Testis (tissue), 3 donors: ENCODE results near the gene USP36. TPM values are rescaled to one million over a fixed set of nuclear protein-coding genes. Genes with fewer than 3 reads are reported as not detected.

Source experiments
- DNase-seq: peaks from one replicate; pipeline ENCODE4 v3.0.0-alpha.2; 2019
- H3K27ac ChIP-seq, 2 donors: fragments of 200-600 bp; sonication (generic); one replicate each; pipeline ENCODE4 v1.5.1; 2019
- H3K27me3 ChIP-seq: fragments of 200-600 bp; sonication (generic); one replicate; pipeline ENCODE4 v1.5.1; 2019
- H3K36me3 ChIP-seq: fragments of 200-600 bp; sonication (generic); one replicate; pipeline ENCODE4 v1.5.1; 2017; ENCODE audit warnings: low read depth; ENCODE audit errors: missing control alignments
- H3K4me1 ChIP-seq: fragments of 200-600 bp; sonication (generic); one replicate; pipeline ENCODE4 v1.5.1; 2019
- H3K4me3 ChIP-seq, 2 donors: fragments of 200-600 bp; sonication (generic); one replicate each; pipeline ENCODE4 v1.5.1; 2017 to 2019
- H3K9me3 ChIP-seq: fragments of 200-600 bp; sonication (generic); one replicate; pipeline ENCODE4 v1.5.1; 2017
- CTCF ChIP-seq, 3 experiments: fragments of 450-650 bp in 2 of 3; fragments of 200-600 bp in 1 of 3; sonication (generic) in 1 of 3; IDR thresholded peaks; one replicate each; pipeline ENCODE4 v1.5.1; 2016 to 2019; ENCODE audit warnings: antibody characterized with exemption in 3 of 3, mild to moderate bottlenecking in 2 of 3, moderate library complexity in 1 of 3
- POLR2A ChIP-seq: fragments of 450-650 bp; IDR thresholded peaks from one replicate; pipeline ENCODE4 v1.6.1; 2017; ENCODE audit warnings: antibody characterized with exemption, mild to moderate bottlenecking, moderate library complexity
- WGBS, 2 donors: methylation state at CpG; one replicate each; pipeline ENCODE4 v1.1.5; 2018; 5-methylcytosine and 5-hydroxymethylcytosine counted together
- intact Hi-C: fragments of 100-400 bp; cut with DNase I; formaldehyde crosslinking; loops from one replicate; pipeline ENCODE4 v1.15.1; 2023; ENCODE audit warnings: low total_unique reads
- polyA plus RNA-seq: library from polyadenylated mRNA; stranded (reverse); fragments of 350-450 nt; fragmentation: Illumina TruSeq; extraction: RNeasy Lipid Tissue Mini Kit (QIAGEN cat#74804); gene quantifications from one replicate; pipeline ENCODE4 v1.2.3, GENCODE V29; 2014; ENCODE audit warnings: low read depth, low replicate concordance; ENCODE audit not compliant: insufficient read depth
- total RNA-seq, 2 donors: library from RNA; depleted of rRNA; stranded (reverse); fragments of >200 nt; gene quantifications; one replicate each; pipeline ENCODE4 v1.2.3, GENCODE V29; 2016

Gene USP36
- total and polyA plus RNA-seq, 3 donors from 2014 or later = 32.8 to 79.8 (median 77.5) TPM

- H3K4me3 ChIP-seq = no peak overlapping the region
- intact Hi-C loops = no loop called here
- DNase-seq = no peak
- TF ChIP-seq POLR2A = no peak
- no peak for TF ChIP-seq CTCF (IDR thresholded peaks at IDR 0.05)
- no peak overlapping the region for H3K27ac ChIP-seq
- H3K9me3 ChIP-seq = no peaks in the 10 kb centered on the region
- H3K4me1 ChIP-seq = peaks cover 4% of the 10 kb centered on the region
- no peaks in the 10 kb centered on the region for H3K36me3 ChIP-seq
- no peaks in the 10 kb centered on the region for H3K27me3 ChIP-seq
- 88 to 94% methylated on average over 8 to 14 of the region's 14 CpGs for WGBS, 2 donors
Measured at GRCh38 chr17:78857266-78857665, 16.7 kb upstream of the USP36 start.

- TF ChIP-seq POLR2A = no peak
- no peak for TF ChIP-seq CTCF (IDR thresholded peaks at IDR 0.05)
- WGBS, 2 donors = 85 to 89% methylated on average over 11 to 23 of the region's 25 CpGs
- Histone ChIP-seq H3K4me1 (no peaks in the 10 kb centered on the region), H3K9me3 (no peaks in the 10 kb centered on the region), H3K27me3 (no peaks in the 10 kb centered on the region), H3K36me3 (no peaks in the 10 kb centered on the region), H3K4me3 (no peak overlapping the region), H3K27ac (no peak overlapping the region)
- no peak for DNase-seq
- intact Hi-C loops = no loop called here
Measured at GRCh38 chr17:78855561-78856165, 15.0 kb upstream of the USP36 start.

GRCh38 chr17:78854508-78854907 lies 13.9 kb upstream of the USP36 start:
- no peak for TF ChIP-seq CTCF (IDR thresholded peaks at IDR 0.05)
- no peak for TF ChIP-seq POLR2A
- Histone ChIP-seq H3K9me3 (no peaks in the 10 kb centered on the region), H3K27me3 (no peaks in the 10 kb centered on the region), H3K4me1 (no peaks in the 10 kb centered on the region), H3K4me3 (no peak overlapping the region), H3K36me3 (no peaks in the 10 kb centered on the region), H3K27ac (no peak overlapping the region)
- intact Hi-C loops = no loop called here
- WGBS, 2 donors = 82 to 91% methylated on average over 5 to 9 of the region's 9 CpGs
- no peak for DNase-seq

GRCh38 chr17:78853926-78854394 lies 13.3 kb upstream of the USP36 start:
- no peak overlapping the region for H3K27ac ChIP-seq
- H3K27me3 ChIP-seq = no peaks in the 10 kb centered on the region
- H3K36me3 ChIP-seq = no peaks in the 10 kb centered on the region
- no peaks in the 10 kb centered on the region for H3K9me3 ChIP-seq
- DNase-seq = no peak
- 82% methylated on average over 10 to 11 of the region's 11 CpGs for WGBS, 2 donors
- intact Hi-C loops = no loop called here
- TF ChIP-seq POLR2A (no peak), CTCF (IDR thresholded peaks at IDR 0.05) (no peak)
- no peaks in the 10 kb centered on the region for H3K4me1 ChIP-seq
- no peak overlapping the region for H3K4me3 ChIP-seq

GRCh38 chr17:78852709-78853121 lies 12.1 kb upstream of the USP36 start:
- Histone ChIP-seq H3K27ac (no peak overlapping the region), H3K27me3 (no peaks in the 10 kb centered on the region), H3K9me3 (no peaks in the 10 kb centered on the region), H3K4me3 (no peak overlapping the region), H3K4me1 (no peaks in the 10 kb centered on the region), H3K36me3 (no peaks in the 10 kb centered on the region)
- TF ChIP-seq CTCF (IDR thresholded peaks at IDR 0.05) (peak in 1 of 3 experiments; percentile 3), POLR2A (no peak)
- intact Hi-C loops = no loop called here
- DNase-seq = peak; percentile 60
- WGBS, 2 donors = 58 to 71% methylated on average over 12 to 16 of the region's 16 CpGs
